ENCODE results near the gene ERVK3-1.

The ERVK3-1 gene

GRCh38 chr19:58279042-58279924 is 25.9 kb upstream of the ERVK3-1 start:
- peak; percentile 92 to 95 for DNase-seq
- no peak for TF ChIP-seq GATA1 (IDR thresholded peaks at IDR 0.05; ENCODE audit: low read depth, low read length)
- TF ChIP-seq POLR2A (IDR thresholded peaks at IDR 0.05; ENCODE audit: low read length) = peak; percentile 52

GRCh38 chr19:58279925-58280316 is 25.3 kb upstream of the ERVK3-1 start:
- DNase-seq = peak in 1 of 2 experiments; percentile 46
- TF ChIP-seq GATA1 (IDR thresholded peaks at IDR 0.05; ENCODE audit: low read depth, low read length) = no peak
- TF ChIP-seq POLR2A (IDR thresholded peaks at IDR 0.05; ENCODE audit: low read length) = no peak

- no peak for TF ChIP-seq POLR2A (IDR thresholded peaks at IDR 0.05; ENCODE audit: low read length)
- no peak for DNase-seq
Observed at GRCh38 chr19:58284199-58284598, 21.0 kb upstream of the ERVK3-1 start.

- TF ChIP-seq POLR2A (IDR thresholded peaks at IDR 0.05; ENCODE audit: low read length) (no peak), GATA1 (IDR thresholded peaks at IDR 0.05; ENCODE audit: low read depth, low read length) (no peak)
- DNase-seq = no peak
Observed at GRCh38 chr19:58291943-58292342, 13.2 kb upstream of the ERVK3-1 start.

DNA sequence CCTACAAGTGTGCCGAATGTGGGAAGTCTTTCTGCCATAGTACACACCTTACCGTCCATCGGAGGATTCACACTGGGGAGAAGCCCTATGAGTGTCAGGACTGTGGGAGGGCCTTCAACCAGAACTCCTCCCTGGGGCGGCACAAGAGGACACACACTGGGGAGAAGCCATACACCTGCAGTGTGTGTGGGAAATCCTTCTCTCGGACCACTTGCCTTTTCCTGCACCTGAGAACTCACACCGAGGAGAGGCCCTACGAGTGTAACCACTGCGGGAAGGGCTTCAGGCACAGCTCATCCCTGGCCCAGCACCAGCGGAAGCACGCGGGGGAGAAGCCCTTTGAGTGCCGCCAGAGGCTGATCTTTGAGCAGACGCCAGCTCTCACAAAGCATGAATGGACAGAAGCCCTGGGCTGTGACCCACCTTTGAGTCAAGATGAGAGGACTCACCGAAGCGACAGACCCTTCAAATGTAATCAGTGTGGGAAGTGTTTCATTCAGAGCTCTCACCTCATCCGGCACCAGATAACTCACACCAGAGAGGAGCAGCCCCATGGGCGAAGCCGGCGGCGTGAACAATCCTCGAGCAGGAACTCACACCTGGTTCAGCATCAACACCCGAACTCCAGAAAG is 10.3 kb upstream of the ERVK3-1 start:
- DNase-seq = peak in 1 of 2 experiments; percentile 35
- TF ChIP-seq GATA1 (IDR thresholded peaks at IDR 0.05; ENCODE audit: low read depth, low read length) (no peak), POLR2A (IDR thresholded peaks at IDR 0.05; ENCODE audit: low read length) (no peak)

DNA sequence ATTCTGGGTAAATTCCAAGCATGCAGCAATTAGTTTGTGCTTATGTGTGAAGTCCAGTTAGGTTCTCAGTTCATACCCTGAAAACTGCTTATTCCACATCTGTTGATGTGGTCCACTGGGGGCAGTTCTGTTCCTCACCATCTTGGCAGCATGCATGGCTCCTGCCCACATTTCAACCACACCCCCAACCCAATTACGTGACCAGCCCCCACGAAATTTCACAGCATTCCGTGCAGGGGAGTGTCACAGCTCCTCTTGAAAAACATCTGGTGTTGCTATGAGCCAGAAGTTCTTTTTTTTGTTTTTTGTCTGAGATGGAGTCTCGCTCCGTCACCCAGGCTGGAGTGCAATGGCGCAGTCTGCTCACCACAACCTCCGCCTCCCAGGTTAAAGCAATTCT is 9.1 kb upstream of the ERVK3-1 start:
- TF ChIP-seq POLR2A (IDR thresholded peaks at IDR 0.05; ENCODE audit: low read length) = no peak
- no peak for TF ChIP-seq GATA1 (IDR thresholded peaks at IDR 0.05; ENCODE audit: low read depth, low read length)
- no peak for DNase-seq

- TF ChIP-seq GATA1 (IDR thresholded peaks at IDR 0.05; ENCODE audit: low read depth, low read length) (no peak), POLR2A (IDR thresholded peaks at IDR 0.05; ENCODE audit: low read length) (no peak)
- no peak for DNase-seq
Observed at GRCh38 chr19:58300620-58301019, 4.6 kb upstream of the ERVK3-1 start.

DNA sequence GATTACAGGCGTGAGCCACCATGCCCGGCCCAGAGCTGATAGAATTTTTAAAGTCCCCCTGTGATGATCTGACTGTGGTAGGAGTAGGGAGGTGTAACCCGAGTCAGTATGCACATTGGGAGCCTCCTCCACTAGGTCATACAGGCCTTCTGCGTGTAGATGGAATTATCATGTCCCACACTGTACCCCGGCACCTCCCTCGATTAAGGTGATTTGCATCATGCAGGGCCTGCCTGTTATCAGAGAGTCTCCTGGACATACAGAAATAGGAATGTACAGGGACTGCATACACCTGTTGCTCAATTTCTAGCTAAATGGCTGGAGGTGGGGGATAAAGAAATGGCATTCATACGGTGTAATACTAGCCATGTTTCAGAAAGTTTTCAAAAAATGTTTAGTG is 922 bp upstream of the ERVK3-1 start:
- TF ChIP-seq POLR2A (IDR thresholded peaks at IDR 0.05; ENCODE audit: low read length) (no peak), GATA1 (IDR thresholded peaks at IDR 0.05; ENCODE audit: low read depth, low read length) (no peak)
- peak; percentile 34 to 39 for DNase-seq

- no peak for DNase-seq
- TF ChIP-seq POLR2A (IDR thresholded peaks at IDR 0.05; ENCODE audit: low read length) = no peak
- no peak for TF ChIP-seq GATA1 (IDR thresholded peaks at IDR 0.05; ENCODE audit: low read depth, low read length)
Observed at GRCh38 chr19:58304748-58305064, 471 bp upstream of the ERVK3-1 start.

GRCh38 chr19:58305932-58306323 is 751 bp downstream of the ERVK3-1 start:
- no peak for DNase-seq
- TF ChIP-seq POLR2A (IDR thresholded peaks at IDR 0.05; ENCODE audit: low read length) = no peak
- TF ChIP-seq GATA1 (IDR thresholded peaks at IDR 0.05; ENCODE audit: low read depth, low read length) = no peak

GRCh38 chr19:58307736-58308135 is 2.6 kb downstream of the ERVK3-1 start:
- TF ChIP-seq POLR2A (IDR thresholded peaks at IDR 0.05; ENCODE audit: low read length) (no peak), GATA1 (IDR thresholded peaks at IDR 0.05; ENCODE audit: low read depth, low read length) (no peak)
- DNase-seq = no peak

DNA sequence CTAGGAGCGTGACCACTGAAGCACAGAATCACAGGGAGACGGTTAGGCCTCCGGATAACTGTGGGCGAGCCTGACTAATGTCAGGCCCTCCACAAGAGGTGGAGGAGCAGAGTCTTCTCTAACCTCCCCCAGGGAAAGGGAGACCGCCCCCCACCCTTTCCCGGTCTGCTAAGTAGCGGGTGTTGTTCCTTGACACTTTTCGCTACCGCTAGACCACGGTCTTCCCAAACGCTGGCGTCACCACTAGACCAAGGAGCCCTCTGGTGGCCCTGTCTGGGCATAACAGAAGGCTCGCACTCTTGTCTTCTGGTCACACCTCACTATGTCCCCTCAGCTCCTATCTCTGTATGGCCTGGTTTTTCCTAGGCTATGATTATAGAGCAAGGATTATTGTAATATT is 5.5 kb downstream of the ERVK3-1 start:
- DNase-seq = peak; percentile 20 to 35

GRCh38 chr19:58311345-58311865 is 6.2 kb downstream of the ERVK3-1 start:
- no peak for TF ChIP-seq GATA1 (IDR thresholded peaks at IDR 0.05; ENCODE audit: low read depth, low read length)
- no peak for TF ChIP-seq POLR2A (IDR thresholded peaks at IDR 0.05; ENCODE audit: low read length)
- no peak for DNase-seq

DNA sequence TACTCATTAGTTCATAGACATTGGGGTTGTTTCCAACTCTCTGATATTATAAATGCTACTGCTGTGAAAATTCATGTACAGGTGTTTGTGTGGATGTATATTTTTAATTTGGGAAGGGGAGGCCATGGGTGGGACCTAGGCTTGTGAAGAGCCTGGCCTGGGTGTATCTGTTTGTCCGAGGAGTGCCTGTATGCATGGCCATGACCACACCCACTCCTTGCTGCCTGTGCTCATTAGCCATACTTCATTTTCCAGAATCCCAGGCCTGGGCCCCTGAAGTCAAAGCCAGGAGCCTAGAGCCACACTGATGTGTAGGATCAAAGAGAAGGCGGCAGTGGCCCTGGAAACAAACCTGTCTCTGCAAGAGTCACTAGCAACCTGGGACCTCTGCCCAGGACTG is 10.4 kb downstream of the ERVK3-1 start:
- TF ChIP-seq GATA1 (IDR thresholded peaks at IDR 0.05; ENCODE audit: low read depth, low read length) (no peak), POLR2A (IDR thresholded peaks at IDR 0.05; ENCODE audit: low read length) (no peak)

More for the DNA sequence above, 10.4 kb downstream of the ERVK3-1 start:
- DNase-seq = no peak
